ENCODE measurements around the gene BTN3A1.
"Not testable (repeated sequence)": the region's sequence is repeated elsewhere in the genome, so short reads cannot be mapped to it uniquely, and the experiment has no call there.

The BTN3A1 gene

GRCh38 chr6:26362836-26363220 lies 39.2 kb upstream of the BTN3A1 start:
- WGBS: 97% methylated on average over 1 of the region's 3 CpGs

GRCh38 chr6:26363882-26364701 lies 38.0 kb upstream of the BTN3A1 start:
- WGBS: 88% methylated on average over 6 of the region's 6 CpGs
- H3K27me3 ChIP-seq (ENCODE audit: insufficient read depth, low read length): no peaks in the 10 kb centered on the region
- no peak overlapping the region for H3K27ac ChIP-seq (ENCODE audit: low read depth, low read length)
- peaks cover 3% of the 10 kb centered on the region; the same call in 1 of the 2 replicates for H3K4me1 ChIP-seq (ENCODE audit: insufficient read depth, low read length)
- H3K36me3 ChIP-seq (ENCODE audit: insufficient read depth, low read length): no peaks in the 10 kb centered on the region
- no peaks in the 10 kb centered on the region for H3K9me3 ChIP-seq (ENCODE audit: insufficient read depth, low read depth, low read length)
- H3K9ac ChIP-seq (ENCODE audit: low read depth, low read length): no peak overlapping the region
- no peak overlapping the region for H3K4me3 ChIP-seq (ENCODE audit: low read length)

More at GRCh38 chr6:26362836-26363220, 39.2 kb upstream of the BTN3A1 start:
- Histone ChIP-seq H3K9me3 (ENCODE audit: insufficient read depth, low read depth, low read length) (no peaks in the 10 kb centered on the region), H3K4me1 (ENCODE audit: insufficient read depth, low read length) (peaks cover 3% of the 10 kb centered on the region; the same call in 1 of the 2 replicates), H3K4me3 (ENCODE audit: low read length) (no peak overlapping the region), H3K27ac (ENCODE audit: low read depth, low read length) (no peak overlapping the region), H3K27me3 (ENCODE audit: insufficient read depth, low read length) (no peaks in the 10 kb centered on the region), H3K9ac (ENCODE audit: low read depth, low read length) (no peak overlapping the region), H3K36me3 (ENCODE audit: insufficient read depth, low read length) (no peaks in the 10 kb centered on the region)

GRCh38 chr6:26365633-26365995 lies 36.5 kb upstream of the BTN3A1 start:
- WGBS: 33% methylated on average over 1 of the region's 1 CpG
- no peak overlapping the region for H3K27ac ChIP-seq (ENCODE audit: low read depth, low read length)
- peaks cover 3% of the 10 kb centered on the region; the same call in 1 of the 2 replicates for H3K4me1 ChIP-seq (ENCODE audit: insufficient read depth, low read length)

GRCh38 chr6:26366504-26366903 lies 35.6 kb upstream of the BTN3A1 start:
- no CpG with 5 or more reads among the region's 1 CpG for WGBS
- Histone ChIP-seq H3K4me3 (ENCODE audit: low read length) (no peak overlapping the region), H3K27ac (ENCODE audit: low read depth, low read length) (no peak overlapping the region), H3K4me1 (ENCODE audit: insufficient read depth, low read length) (peaks cover 3% of the 10 kb centered on the region; the same call in 1 of the 2 replicates), H3K9ac (ENCODE audit: low read depth, low read length) (no peak overlapping the region), H3K27me3 (ENCODE audit: insufficient read depth, low read length) (no peaks in the 10 kb centered on the region), H3K36me3 (ENCODE audit: insufficient read depth, low read length) (no peaks in the 10 kb centered on the region), H3K9me3 (ENCODE audit: insufficient read depth, low read depth, low read length) (no peaks in the 10 kb centered on the region)

More at GRCh38 chr6:26365633-26365995, 36.5 kb upstream of the BTN3A1 start:
- peak overlapping the region; percentile 80 for H3K9ac ChIP-seq (ENCODE audit: low read depth, low read length)
- no peaks in the 10 kb centered on the region for H3K9me3 ChIP-seq (ENCODE audit: insufficient read depth, low read depth, low read length)
- H3K36me3 ChIP-seq (ENCODE audit: insufficient read depth, low read length): no peaks in the 10 kb centered on the region
- no peaks in the 10 kb centered on the region for H3K27me3 ChIP-seq (ENCODE audit: insufficient read depth, low read length)
- peak overlapping the region; percentile 90 for H3K4me3 ChIP-seq (ENCODE audit: low read length)

- Histone ChIP-seq H3K36me3 (ENCODE audit: insufficient read depth, low read length) (no peaks in the 10 kb centered on the region), H3K9ac (ENCODE audit: low read depth, low read length) (no peak overlapping the region), H3K4me1 (ENCODE audit: insufficient read depth, low read length) (peaks cover 3% of the 10 kb centered on the region; the same call in 1 of the 2 replicates), H3K4me3 (ENCODE audit: low read length) (no peak overlapping the region), H3K27me3 (ENCODE audit: insufficient read depth, low read length) (no peaks in the 10 kb centered on the region), H3K9me3 (ENCODE audit: insufficient read depth, low read depth, low read length) (no peaks in the 10 kb centered on the region), H3K27ac (ENCODE audit: low read depth, low read length) (no peak overlapping the region)
- WGBS: 97% methylated on average over 3 of the region's 3 CpGs
Measured at GRCh38 chr6:26367114-26367513, 35.0 kb upstream of the BTN3A1 start.

- H3K4me3 ChIP-seq (ENCODE audit: low read length); H3K9ac ChIP-seq (ENCODE audit: low read depth, low read length); H3K27ac ChIP-seq (ENCODE audit: low read depth, low read length); H3K9me3 ChIP-seq (ENCODE audit: insufficient read depth, low read depth, low read length); H3K27me3 ChIP-seq (ENCODE audit: insufficient read depth, low read length); H3K4me1 ChIP-seq (ENCODE audit: insufficient read depth, low read length); H3K36me3 ChIP-seq (ENCODE audit: insufficient read depth, low read length): not testable (repeated sequence)
- WGBS: 95% methylated on average over 3 of the region's 4 CpGs
Measured at GRCh38 chr6:26371813-26372212, 30.3 kb upstream of the BTN3A1 start.

GRCh38 chr6:26372308-26373144 lies 29.5 kb upstream of the BTN3A1 start:
- 85% methylated on average over 12 of the region's 12 CpGs for WGBS
- Histone ChIP-seq H3K36me3 (ENCODE audit: insufficient read depth, low read length) (no peaks in the 10 kb centered on the region), H3K4me1 (ENCODE audit: insufficient read depth, low read length) (no peaks in the 10 kb centered on the region), H3K27ac (ENCODE audit: low read depth, low read length) (no peak overlapping the region), H3K4me3 (ENCODE audit: low read length) (no peak overlapping the region), H3K27me3 (ENCODE audit: insufficient read depth, low read length) (no peaks in the 10 kb centered on the region), H3K9ac (ENCODE audit: low read depth, low read length) (no peak overlapping the region), H3K9me3 (ENCODE audit: insufficient read depth, low read depth, low read length) (no peaks in the 10 kb centered on the region)

GRCh38 chr6:26375270-26375669 lies 26.8 kb upstream of the BTN3A1 start:
- WGBS: 36% methylated on average over 3 of the region's 3 CpGs
- Histone ChIP-seq H3K27me3 (ENCODE audit: insufficient read depth, low read length) (no peaks in the 10 kb centered on the region), H3K4me3 (ENCODE audit: low read length) (no peak overlapping the region), H3K4me1 (ENCODE audit: insufficient read depth, low read length) (no peaks in the 10 kb centered on the region), H3K27ac (ENCODE audit: low read depth, low read length) (no peak overlapping the region), H3K9ac (ENCODE audit: low read depth, low read length) (no peak overlapping the region), H3K9me3 (ENCODE audit: insufficient read depth, low read depth, low read length) (no peaks in the 10 kb centered on the region), H3K36me3 (ENCODE audit: insufficient read depth, low read length) (no peaks in the 10 kb centered on the region)

- Histone ChIP-seq H3K4me1 (ENCODE audit: insufficient read depth, low read length) (no peaks in the 10 kb centered on the region), H3K9ac (ENCODE audit: low read depth, low read length) (no peak overlapping the region), H3K4me3 (ENCODE audit: low read length) (no peak overlapping the region), H3K36me3 (ENCODE audit: insufficient read depth, low read length) (no peaks in the 10 kb centered on the region), H3K9me3 (ENCODE audit: insufficient read depth, low read depth, low read length) (no peaks in the 10 kb centered on the region), H3K27ac (ENCODE audit: low read depth, low read length) (no peak overlapping the region), H3K27me3 (ENCODE audit: insufficient read depth, low read length) (no peaks in the 10 kb centered on the region)
- WGBS: 91% methylated on average over 3 of the region's 3 CpGs
Measured at GRCh38 chr6:26377719-26378118, 24.4 kb upstream of the BTN3A1 start.

GRCh38 chr6:26378143-26378542 lies 23.9 kb upstream of the BTN3A1 start:
- H3K9ac ChIP-seq (ENCODE audit: low read depth, low read length); H3K27me3 ChIP-seq (ENCODE audit: insufficient read depth, low read length); H3K4me1 ChIP-seq (ENCODE audit: insufficient read depth, low read length); H3K9me3 ChIP-seq (ENCODE audit: insufficient read depth, low read depth, low read length); H3K4me3 ChIP-seq (ENCODE audit: low read length); H3K36me3 ChIP-seq (ENCODE audit: insufficient read depth, low read length); H3K27ac ChIP-seq (ENCODE audit: low read depth, low read length): not testable (repeated sequence)

- no peaks in the 10 kb centered on the region for H3K9me3 ChIP-seq (ENCODE audit: insufficient read depth, low read depth, low read length)
- H3K4me1 ChIP-seq (ENCODE audit: insufficient read depth, low read length): peaks cover 7% of the 10 kb centered on the region; the same call in 1 of the 2 replicates
- no peak overlapping the region for H3K27ac ChIP-seq (ENCODE audit: low read depth, low read length)
- no peak overlapping the region for H3K9ac ChIP-seq (ENCODE audit: low read depth, low read length)
- 86% methylated on average over 1 of the region's 3 CpGs for WGBS
- H3K27me3 ChIP-seq (ENCODE audit: insufficient read depth, low read length): no peaks in the 10 kb centered on the region
- H3K36me3 ChIP-seq (ENCODE audit: insufficient read depth, low read length): no peaks in the 10 kb centered on the region
- H3K4me3 ChIP-seq (ENCODE audit: low read length): no peak overlapping the region
Measured at GRCh38 chr6:26379292-26379691, 22.8 kb upstream of the BTN3A1 start.
